OCI-M1 (cell line): Measurements from ENCODE around the gene TOM1L1.

ENCODE experiments used
- DNase-seq: peaks from one replicate; lab custom pipeline; 2025; lab: John Stamatoyannopoulos, UW

TOM1L1 gene

DNA sequence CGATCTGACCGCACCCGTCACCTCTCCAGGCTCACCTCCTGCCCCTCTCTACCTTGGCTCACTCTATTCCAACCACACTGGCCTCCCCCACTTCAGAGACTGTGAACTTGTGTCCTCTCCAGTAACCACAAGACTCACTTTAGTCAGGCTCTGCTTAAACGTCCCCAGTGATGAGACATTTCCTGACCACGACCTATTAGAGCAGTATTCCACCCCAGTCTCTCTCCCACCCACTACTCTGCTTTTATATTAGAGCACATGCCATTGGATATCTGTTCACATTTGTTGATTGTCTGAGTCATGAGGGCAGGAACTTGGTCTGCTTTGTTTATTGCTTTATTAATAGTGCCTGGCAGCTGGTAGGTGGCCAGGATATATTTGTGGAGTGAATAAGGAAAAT, 47.7 kb downstream of the TOM1L1 start:
- peak; percentile 40 for DNase-seq

DNA sequence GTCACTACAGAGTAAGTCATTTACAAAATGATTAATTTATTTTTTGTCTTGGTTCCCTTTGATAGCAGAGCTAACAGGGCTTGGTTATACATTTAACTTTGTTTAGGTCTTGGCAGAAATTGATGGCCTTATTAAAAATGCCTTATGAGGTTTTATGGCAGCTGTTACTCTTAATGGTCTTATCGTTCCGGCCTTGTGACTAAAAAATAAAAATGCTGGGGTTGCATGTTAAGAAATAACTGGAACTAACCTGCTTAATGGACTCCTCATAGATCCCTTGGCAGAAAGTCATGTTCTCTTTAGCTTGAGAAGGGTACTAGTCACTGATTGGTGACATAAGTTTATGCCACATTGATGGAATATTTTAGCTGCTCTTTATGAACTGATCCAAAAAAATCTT, 49.5 kb downstream of the TOM1L1 start:
- no peak for DNase-seq

DNA sequence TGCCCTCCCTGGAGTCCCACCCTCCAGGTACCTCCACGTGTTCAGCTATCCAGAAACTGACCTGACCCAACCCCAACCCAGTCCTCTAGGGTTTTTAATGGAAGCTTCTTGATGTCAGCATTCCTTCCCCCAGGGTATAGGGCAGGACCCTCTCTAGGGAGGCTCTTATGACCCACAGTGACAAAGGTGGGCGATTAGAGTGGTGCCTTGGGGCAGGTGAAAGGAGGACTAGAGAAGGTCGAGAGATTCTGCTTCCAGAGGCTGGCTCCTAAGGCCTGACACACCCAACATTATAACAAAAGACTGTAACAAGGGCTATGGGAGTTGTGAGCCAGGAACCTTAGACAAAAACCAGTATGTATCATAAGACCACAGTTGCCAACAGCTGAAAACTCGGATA, 50.6 kb downstream of the TOM1L1 start:
- no peak for DNase-seq

DNA sequence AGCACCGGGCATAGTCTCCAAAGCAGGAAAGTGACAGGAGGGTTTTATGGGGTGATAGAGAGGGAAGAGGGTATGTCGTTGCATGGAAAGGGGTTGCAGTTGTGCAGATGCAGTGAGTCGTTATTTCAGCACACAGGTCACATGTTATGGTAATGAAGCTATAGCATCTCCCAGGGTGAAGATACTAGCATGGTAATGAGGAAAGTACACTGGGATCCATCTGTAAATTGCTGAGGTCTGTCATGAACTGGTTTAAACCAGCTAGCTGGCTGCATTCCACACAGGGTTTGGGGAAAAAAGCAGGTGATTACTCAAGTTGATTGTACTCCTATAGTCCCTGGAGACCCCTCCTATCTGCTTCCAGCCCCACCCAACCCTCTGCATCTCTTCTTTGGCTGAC, 56.1 kb downstream of the TOM1L1 start:
- no peak for DNase-seq

GRCh38 chr17:54967621-54968261, 67.1 kb downstream of the TOM1L1 start:
- peak; percentile 68 for DNase-seq

GRCh38 chr17:54968262-54968987, 67.8 kb downstream of the TOM1L1 start, which contains the start of the genes COX11 and STXBP4:
TSS of gene COX11 (minus strand) at chr17:54968654. CDS start at chr17:54968646, 8 bp downstream.
TSS of gene STXBP4 (plus strand) at chr17:54968765. CDS start at chr17:54986220, 17,455 bp downstream.
- DNase-seq = peak; percentile 98

DNA sequence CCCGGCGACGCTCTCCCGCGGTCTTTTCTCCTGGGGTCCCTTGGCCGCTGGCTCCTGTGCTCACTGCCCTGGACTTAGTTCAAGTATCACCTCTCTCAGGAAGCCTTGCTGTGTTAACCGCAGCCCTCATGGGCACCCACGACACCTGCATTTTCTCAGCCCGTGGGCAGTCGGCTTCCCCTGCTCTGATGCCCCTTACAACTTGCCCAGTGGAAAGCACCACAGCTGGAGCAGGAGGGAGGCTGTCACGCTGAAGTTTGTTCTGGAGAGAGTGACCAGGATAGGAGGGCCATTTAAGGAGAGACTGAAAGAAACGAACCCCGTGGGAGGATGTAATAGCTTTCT, 68.3 kb downstream of the TOM1L1 start:
- peak; percentile 74 for DNase-seq

- peak; percentile 55 for DNase-seq
Observed at GRCh38 chr17:54969658-54970572, 69.3 kb downstream of the TOM1L1 start.

- DNase-seq = no peak
Observed at GRCh38 chr17:54971147-54971546, 70.5 kb downstream of the TOM1L1 start.

GRCh38 chr17:54971901-54972300, 71.2 kb downstream of the TOM1L1 start:
- no peak for DNase-seq

GRCh38 chr17:54972406-54973138, 71.9 kb downstream of the TOM1L1 start:
- peak; percentile 42 for DNase-seq

DNA sequence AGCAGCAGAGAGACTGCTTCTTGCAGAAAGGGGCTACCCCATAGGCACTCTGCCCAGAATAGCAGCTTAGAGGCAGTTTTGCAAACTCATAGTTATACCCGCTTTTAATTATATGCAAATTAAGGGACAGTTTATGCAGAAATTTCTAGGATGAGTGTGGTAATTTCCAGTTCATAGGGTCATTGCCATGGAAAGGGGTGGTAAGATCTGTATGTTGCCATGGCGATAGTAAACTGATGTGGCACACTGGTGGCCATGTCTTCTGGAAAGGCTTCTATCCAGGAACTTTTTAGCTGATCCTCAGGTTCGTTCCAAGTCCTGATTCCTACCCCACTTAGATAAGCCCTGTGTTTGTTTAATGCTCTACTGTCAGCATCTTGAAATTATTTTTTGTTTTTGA, 74.1 kb downstream of the TOM1L1 start:
- no peak for DNase-seq

DNA sequence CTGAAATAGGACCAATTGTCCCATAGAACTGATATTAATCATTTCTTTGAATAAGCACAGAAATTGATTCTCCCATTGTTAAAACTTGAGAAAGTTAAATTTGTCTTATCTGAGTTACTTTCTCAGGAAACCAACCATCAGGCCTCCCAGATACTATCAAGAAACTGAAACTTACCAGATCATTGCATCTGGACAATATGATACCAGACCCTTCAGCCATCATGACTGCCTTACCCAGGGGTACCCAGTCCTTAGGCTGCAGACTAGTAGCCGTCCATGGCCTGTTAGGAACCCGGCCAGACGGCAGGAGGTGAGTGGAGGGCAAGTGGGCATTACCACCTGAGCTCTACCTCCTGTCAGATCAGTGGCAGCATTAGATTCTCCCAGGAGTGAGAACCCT, 75.7 kb downstream of the TOM1L1 start:
- no peak for DNase-seq

GRCh38 chr17:54977744-54978143, 77.1 kb downstream of the TOM1L1 start:
- DNase-seq = peak; percentile 44

DNA sequence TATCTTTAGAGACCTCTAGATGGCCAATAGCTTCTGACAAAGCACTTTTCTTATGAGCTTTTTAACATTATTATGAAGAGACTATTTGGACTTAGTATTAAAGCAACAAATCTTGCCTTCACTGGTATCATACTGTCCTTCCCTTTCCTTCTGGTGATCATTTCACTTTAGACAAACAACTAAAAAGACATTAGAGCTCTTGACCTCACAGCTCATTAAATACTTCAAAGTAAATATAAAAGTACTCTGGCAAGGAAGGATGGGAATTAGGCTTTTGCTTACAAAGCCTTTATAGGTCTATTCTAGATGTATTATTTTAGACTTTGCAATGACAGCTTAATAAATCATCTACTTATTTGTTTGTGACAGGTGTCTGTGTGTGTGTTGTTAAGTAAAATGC, 79.0 kb downstream of the TOM1L1 start:
- no peak for DNase-seq

DNA sequence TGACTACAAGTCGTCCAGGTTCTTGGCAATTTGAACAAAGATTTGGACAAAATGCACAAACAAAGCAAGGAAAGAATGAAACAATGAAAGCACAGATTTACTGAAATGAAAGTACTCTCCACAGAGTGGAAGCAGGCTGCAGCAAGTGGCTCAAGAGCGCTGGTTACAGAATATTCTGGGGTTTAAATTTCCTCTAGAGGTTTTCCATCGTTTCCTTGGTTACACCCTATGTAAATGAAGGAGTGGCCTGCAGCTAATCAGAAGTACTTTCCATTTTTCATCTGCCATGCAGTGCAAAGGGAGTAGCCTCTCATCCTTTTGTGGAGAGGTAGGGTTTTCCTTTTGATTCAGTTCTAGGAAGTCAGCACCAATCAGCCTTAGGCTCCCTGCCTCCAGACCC, 79.7 kb downstream of the TOM1L1 start:
- peak; percentile 27 for DNase-seq

- DNase-seq = no peak
Observed at GRCh38 chr17:54982399-54982798, 81.7 kb downstream of the TOM1L1 start.

- DNase-seq = no peak
Observed at GRCh38 chr17:54983260-54983659, 82.6 kb downstream of the TOM1L1 start.

GRCh38 chr17:54985476-54985875, 84.8 kb downstream of the TOM1L1 start:
- no peak for DNase-seq

DNA sequence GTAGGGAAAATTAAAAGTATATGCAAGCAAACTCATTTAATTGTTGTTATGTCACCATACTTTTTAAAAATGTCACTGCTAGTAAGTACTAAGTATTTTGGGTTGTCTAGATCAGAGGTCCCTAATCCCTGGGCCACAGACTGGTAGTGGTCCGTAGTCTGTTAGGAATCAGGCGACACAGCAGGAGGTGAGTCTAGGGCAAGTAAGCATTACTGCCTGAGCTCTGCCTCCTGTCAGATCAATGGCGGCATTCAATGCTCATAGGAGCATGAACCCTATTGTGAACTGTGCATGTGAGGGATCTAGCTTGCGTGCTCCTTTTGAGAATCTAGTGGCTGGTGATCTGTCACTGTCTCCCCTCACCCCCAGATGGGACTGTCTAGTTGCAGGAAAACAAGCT, 89.5 kb downstream of the TOM1L1 start:
- DNase-seq = no peak

DNA sequence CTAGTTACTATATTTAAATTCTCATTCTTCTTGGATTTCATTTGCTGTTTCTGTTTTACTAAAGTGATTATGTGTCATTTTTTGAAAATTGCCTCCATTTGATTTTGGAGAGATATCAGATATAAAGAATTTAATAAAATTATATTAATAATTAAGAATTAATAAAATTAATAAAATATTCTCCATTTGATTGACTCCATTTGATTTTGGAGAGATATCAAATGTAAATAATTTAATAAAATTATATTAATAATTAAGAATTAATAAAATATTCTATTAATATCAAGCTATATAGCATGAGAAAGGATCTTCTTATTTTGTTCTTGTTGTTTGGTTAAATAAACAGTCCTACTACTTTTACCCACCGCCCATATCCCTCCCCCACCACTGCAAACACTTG, 90.9 kb downstream of the TOM1L1 start:
- DNase-seq = no peak
